ENCODE results near the gene UCHL3. TPM values are rescaled to one million over a fixed set of nuclear protein-coding genes. Genes with fewer than 3 reads are reported as not detected.

The UCHL3 gene
- total and polyA plus RNA-seq, 2 donors (not counting 3 experiments of a cell fraction or from before 2014, with no cell fraction given) = 31.3 to 46.8 TPM

DNA sequence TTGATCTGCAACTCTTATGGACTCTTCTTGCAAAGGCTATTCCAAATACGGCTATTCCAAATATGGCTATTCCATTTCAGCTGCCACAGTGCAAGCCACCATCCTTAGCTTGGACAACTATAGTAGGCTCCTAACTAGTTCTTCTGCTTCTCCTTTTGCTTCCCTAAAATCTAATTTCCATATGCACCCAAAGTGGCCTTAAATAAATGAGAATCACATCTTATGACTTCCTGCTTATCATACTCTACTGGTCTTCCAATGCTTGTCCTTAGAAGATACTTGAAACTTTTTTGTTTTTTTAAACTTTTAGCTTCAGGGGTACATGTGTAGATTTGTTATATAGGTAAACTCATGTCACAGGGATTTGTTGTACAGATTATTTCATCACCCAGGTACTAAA is 4.9 kb downstream of the UCHL3 start:
- Histone ChIP-seq H3K27me3 (ENCODE audit: control insufficient read depth in 2 of 2, insufficient read depth in 2 of 2, low read length in 2 of 2) (no peaks in the 10 kb centered on the region), H3K4me1 (ENCODE audit: control insufficient read depth, extremely low read depth, insufficient read depth, low read length) (peaks cover 6% of the 10 kb centered on the region), H3K36me3 (ENCODE audit: control insufficient read depth in 2 of 2, extremely low read depth in 1 of 2, insufficient read depth in 2 of 2, low read length in 2 of 2) (no peaks in the 10 kb centered on the region), H3K79me2 (ENCODE audit: control insufficient read depth, insufficient read depth, low read length) (peaks cover 29% of the 10 kb centered on the region), H3K4me3 (replicated peaks in 1 of 3; ENCODE audit: insufficient read depth in 1 of 3, low read depth in 1 of 3, low read length in 3 of 3) (no peak overlapping the region), H3K4me2 (ENCODE audit: insufficient read depth, low read length) (no peak overlapping the region), H3K9ac (replicated peaks; ENCODE audit: extremely low read depth, insufficient read depth, low read length) (no peak overlapping the region), H2AFZ (ENCODE audit: low read depth, low read length) (no peak overlapping the region), H4K20me1 (replicated peaks; ENCODE audit: control insufficient read depth, extremely low read depth, insufficient read depth, low read length) (no peaks in the 10 kb centered on the region), H3K9me3 (replicated peaks; ENCODE audit: control insufficient read depth, insufficient read depth, low read length) (no peaks in the 10 kb centered on the region), H3K27ac (ENCODE audit: insufficient read depth, low read depth, low read length) (no peak overlapping the region), H3K9me1 (replicated peaks; ENCODE audit: control insufficient read depth, extremely low read depth, insufficient read depth, low read length) (peaks cover 2% of the 10 kb centered on the region)
- no peak for DNase-seq (ENCODE audit: low read depth, low spot score)
- ChIA-PET CTCF (no interaction called here), POLR2A (no interaction called here)
- dilution Hi-C loops (cut with MboI; ENCODE audit: extremely low pct_ligation_motif_present, low sequenced_read_pairs) = no loop called here
- BruUV-seq (replicated peaks) = no TSS peak
- no peak for FAIRE-seq
- intact Hi-C loops (cut with micrococcal nuclease) = no loop called here
- TF ChIP-seq POLR2AphosphoS5 (IDR thresholded peaks at IDR 0.05; ENCODE audit: insufficient read depth, low read depth, low read length) (no peak), POLR2A (IDR thresholded peaks at IDR 0.05; ENCODE audit: low read depth, low read length) (no peak), MYC (IDR thresholded peaks at IDR 0.05; ENCODE audit: low read depth, low read length) (no peak), JUN (IDR thresholded peaks at IDR 0.05; ENCODE audit: borderline replicate concordance, insufficient read depth, insufficient read length, low read depth) (no peak)
- TF ChIP-seq, protein P1, sequence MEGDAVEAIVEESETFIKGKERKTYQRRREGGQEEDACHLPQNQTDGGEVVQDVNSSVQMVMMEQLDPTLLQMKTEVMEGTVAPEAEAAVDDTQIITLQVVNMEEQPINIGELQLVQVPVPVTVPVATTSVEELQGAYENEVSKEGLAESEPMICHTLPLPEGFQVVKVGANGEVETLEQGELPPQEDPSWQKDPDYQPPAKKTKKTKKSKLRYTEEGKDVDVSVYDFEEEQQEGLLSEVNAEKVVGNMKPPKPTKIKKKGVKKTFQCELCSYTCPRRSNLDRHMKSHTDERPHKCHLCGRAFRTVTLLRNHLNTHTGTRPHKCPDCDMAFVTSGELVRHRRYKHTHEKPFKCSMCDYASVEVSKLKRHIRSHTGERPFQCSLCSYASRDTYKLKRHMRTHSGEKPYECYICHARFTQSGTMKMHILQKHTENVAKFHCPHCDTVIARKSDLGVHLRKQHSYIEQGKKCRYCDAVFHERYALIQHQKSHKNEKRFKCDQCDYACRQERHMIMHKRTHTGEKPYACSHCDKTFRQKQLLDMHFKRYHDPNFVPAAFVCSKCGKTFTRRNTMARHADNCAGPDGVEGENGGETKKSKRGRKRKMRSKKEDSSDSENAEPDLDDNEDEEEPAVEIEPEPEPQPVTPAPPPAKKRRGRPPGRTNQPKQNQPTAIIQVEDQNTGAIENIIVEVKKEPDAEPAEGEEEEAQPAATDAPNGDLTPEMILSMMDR (IDR thresholded peaks at IDR 0.05; ENCODE audit: extremely low read depth in 1 of 2, insufficient read depth in 1 of 2, low read depth in 1 of 2, low read length in 2 of 2) = no peak
- TF ChIP-seq, protein P2, sequence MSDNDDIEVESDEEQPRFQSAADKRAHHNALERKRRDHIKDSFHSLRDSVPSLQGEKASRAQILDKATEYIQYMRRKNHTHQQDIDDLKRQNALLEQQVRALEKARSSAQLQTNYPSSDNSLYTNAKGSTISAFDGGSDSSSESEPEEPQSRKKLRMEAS (IDR thresholded peaks at IDR 0.05; ENCODE audit: insufficient read depth, insufficient read length) = no peak

DNA sequence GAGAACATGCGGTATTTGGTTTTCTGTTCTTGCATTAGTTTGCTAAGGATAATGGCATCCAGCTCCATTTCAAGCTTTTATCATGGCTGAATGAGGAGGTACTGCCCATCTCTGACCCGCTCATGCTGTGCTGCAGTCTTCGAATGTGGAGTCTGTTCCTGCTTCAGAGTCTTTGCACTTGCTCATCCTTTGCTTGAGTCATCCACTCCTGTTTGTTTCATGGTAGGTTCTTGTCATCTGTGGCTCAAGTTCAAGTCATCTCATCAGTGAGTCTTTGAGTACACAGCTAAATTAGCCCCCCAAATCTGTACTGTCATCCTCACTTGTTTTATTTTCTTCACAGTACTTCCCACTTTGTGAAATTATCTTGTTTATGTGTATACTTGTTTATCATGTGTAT is 5.4 kb downstream of the UCHL3 start:
- H3K9ac ChIP-seq (replicated peaks; ENCODE audit: extremely low read depth, insufficient read depth, low read length) = no peak overlapping the region
- intact Hi-C loops (cut with micrococcal nuclease) = no loop called here
- H3K27me3 ChIP-seq (ENCODE audit: control insufficient read depth in 2 of 2, insufficient read depth in 2 of 2, low read length in 2 of 2) = no peaks in the 10 kb centered on the region
- H2AFZ ChIP-seq (ENCODE audit: low read depth, low read length) = no peak overlapping the region
- H3K9me1 ChIP-seq (replicated peaks; ENCODE audit: control insufficient read depth, extremely low read depth, insufficient read depth, low read length) = peaks cover 2% of the 10 kb centered on the region
- no peaks in the 10 kb centered on the region for H3K9me3 ChIP-seq (replicated peaks; ENCODE audit: control insufficient read depth, insufficient read depth, low read length)
- no peak for DNase-seq (ENCODE audit: low read depth, low spot score)
- BruUV-seq (replicated peaks) = no TSS peak
- H3K4me1 ChIP-seq (ENCODE audit: control insufficient read depth, extremely low read depth, insufficient read depth, low read length) = peaks cover 6% of the 10 kb centered on the region
- dilution Hi-C loops (cut with MboI; ENCODE audit: extremely low pct_ligation_motif_present, low sequenced_read_pairs) = no loop called here
- TF ChIP-seq FOS (IDR thresholded peaks at IDR 0.05; ENCODE audit: borderline replicate concordance, insufficient read depth, low read length) = no peak
- TF ChIP-seq, protein P1 (IDR thresholded peaks at IDR 0.05; ENCODE audit: extremely low read depth in 1 of 2, insufficient read depth in 1 of 2, low read depth in 1 of 2, low read length in 2 of 2) = no peak
- TF ChIP-seq POLR2AphosphoS5 (IDR thresholded peaks at IDR 0.05; ENCODE audit: insufficient read depth, low read depth, low read length) = no peak
- TF ChIP-seq EZH2 (IDR thresholded peaks at IDR 0.05; ENCODE audit: borderline replicate concordance, low read depth, low read length, severe bottlenecking) = no peak
- TF ChIP-seq JUN (IDR thresholded peaks at IDR 0.05; ENCODE audit: borderline replicate concordance, insufficient read depth, insufficient read length, low read depth) = no peak
- TF ChIP-seq, protein P2 (IDR thresholded peaks at IDR 0.05; ENCODE audit: insufficient read depth, insufficient read length) = no peak
- no peak for TF ChIP-seq POLR2A (IDR thresholded peaks at IDR 0.05; ENCODE audit: low read depth, low read length)
- no peak for TF ChIP-seq GATA2 (IDR thresholded peaks at IDR 0.05; ENCODE audit: insufficient read depth, insufficient read length, low read depth, low read length)
- TF ChIP-seq MYC (IDR thresholded peaks at IDR 0.05; ENCODE audit: low read depth, low read length) = no peak
- no peak overlapping the region for H3K4me2 ChIP-seq (ENCODE audit: insufficient read depth, low read length)
- ChIA-PET POLR2A (no interaction called here), CTCF (no interaction called here)
- H4K20me1 ChIP-seq (replicated peaks; ENCODE audit: control insufficient read depth, extremely low read depth, insufficient read depth, low read length) = no peaks in the 10 kb centered on the region
- no peak overlapping the region for H3K4me3 ChIP-seq (replicated peaks in 1 of 3; ENCODE audit: insufficient read depth in 1 of 3, low read depth in 1 of 3, low read length in 3 of 3)
- H3K36me3 ChIP-seq (ENCODE audit: control insufficient read depth in 2 of 2, extremely low read depth in 1 of 2, insufficient read depth in 2 of 2, low read length in 2 of 2) = no peaks in the 10 kb centered on the region
- no peak for FAIRE-seq
- peaks cover 27% of the 10 kb centered on the region for H3K79me2 ChIP-seq (ENCODE audit: control insufficient read depth, insufficient read depth, low read length)
- H3K27ac ChIP-seq (ENCODE audit: insufficient read depth, low read depth, low read length) = no peak overlapping the region
